ENCODE data around the gene MEP1B.
A peak's percentile ranks its signal among the peaks of the same experiment; 100 is the strongest.
"Not testable (repeated sequence)": the region's sequence is repeated elsewhere in the genome, so short reads cannot be mapped to it uniquely, and the experiment has no call there.

Gene MEP1B

DNA sequence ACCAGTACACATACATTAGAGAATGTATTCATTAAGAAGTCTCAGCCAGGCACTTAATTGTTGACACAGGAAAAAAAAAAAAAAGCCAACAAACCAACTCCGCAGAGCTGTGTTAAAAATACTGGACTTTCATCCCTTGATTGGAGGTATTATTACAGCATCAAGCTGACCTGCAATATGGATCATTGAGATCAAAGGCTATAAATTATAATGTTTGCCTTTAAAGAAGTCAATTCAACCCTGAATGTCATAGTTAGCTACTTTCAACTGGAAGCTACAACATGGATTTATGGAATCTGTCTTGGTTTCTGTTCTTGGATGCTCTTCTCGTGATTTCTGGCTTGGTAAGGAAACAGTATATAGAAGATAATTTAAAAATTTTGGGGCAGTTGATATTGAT is at the start of gene MEP1B:
Gene MEP1B, plus strand, starts transcription at position 250 of the 400 bp plus-strand sequence. Its CDS starts 32 bp downstream, at position 282.
- no peak for DNase-seq (ENCODE audit: low read depth, low spot score)

DNA sequence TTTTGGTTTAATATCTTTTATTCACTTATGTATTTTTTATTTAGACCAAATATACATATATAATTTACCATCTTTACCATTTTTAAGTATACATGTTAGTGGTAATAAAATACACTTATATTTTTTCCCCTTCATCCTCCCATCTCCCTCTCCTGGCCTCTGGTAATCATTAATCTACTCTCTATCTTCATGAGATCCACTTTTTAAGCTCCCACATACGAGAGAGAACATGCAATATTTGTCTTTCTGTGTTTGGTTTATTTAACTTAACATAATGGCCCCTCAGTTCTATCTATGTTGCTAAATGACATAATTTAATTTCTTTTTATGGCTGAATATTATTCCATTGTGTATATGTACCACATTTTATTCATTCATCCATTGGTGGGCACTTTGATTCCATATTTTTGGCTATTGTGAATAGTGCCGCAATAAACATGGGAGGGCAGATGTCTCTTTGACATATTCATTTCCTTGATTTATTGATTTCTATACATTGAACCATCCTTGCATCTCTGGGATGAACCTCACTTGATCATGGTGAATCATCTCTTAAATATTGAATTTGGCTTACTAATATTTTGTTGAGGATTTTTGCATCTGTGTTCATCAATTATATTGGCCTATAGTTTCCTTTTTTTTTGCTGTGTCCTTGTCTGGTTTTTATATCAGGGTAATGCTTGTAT is 41.5 kb upstream of the MEP1B start:
- no peak for DNase-seq (ENCODE audit: low read depth, low spot score)

DNA sequence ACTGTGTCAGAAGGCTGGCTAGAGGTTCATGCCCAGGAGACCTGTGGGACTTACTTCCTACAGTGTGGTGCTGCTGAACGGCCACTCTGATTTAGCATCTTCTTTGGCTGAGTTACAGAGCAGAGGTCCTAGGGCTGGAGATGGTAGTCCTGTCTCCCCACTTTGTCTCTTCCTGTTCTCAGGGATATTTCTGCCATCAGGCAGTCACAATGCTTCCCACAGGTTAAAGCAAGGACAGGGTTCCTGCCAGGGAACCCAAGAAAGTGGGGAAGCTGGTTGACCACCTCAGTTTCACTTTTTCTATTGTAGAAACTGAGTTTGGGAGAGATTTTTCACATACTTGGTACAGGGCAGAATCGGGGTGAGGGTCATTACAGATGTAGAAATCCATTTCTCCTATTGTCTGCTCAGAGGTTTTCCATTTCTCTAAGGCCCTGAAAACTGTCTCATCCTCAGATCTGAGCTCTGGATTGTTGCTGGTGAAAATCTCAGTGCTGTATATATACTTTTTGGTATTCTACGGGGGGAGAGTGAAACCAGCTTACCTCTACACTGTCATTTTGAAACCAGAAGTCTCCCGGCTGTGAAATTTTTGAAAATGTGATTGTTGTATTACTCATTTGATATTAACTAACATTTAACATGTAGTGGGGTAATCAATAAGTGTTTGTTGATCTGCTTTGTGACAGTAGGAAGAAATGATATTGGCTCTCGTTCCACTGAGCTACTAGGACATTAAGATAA is 37.0 kb upstream of the MEP1B start:
- no peak for DNase-seq (ENCODE audit: low read depth, low spot score)

DNA sequence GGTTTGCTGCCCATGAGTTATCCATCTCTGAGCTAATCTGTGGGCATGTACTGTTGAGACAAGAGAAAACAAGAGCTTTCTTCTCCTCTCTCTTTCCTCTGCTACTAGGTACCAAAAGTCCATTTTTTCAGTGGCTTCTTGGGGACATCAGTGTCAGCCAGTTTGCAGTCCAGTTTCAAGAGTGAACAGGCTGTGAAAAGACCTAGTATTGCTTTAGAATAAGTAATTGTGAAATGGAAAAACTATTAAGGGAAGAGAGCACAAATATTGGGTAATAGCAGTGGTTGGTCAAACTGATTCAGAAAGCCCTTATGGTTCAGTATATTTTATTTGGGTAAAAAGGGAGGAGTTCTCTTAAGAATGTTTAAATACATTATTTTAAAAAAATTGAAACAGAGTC is 33.0 kb upstream of the MEP1B start:
- DNase-seq (ENCODE audit: low read depth, low spot score) = no peak

DNA sequence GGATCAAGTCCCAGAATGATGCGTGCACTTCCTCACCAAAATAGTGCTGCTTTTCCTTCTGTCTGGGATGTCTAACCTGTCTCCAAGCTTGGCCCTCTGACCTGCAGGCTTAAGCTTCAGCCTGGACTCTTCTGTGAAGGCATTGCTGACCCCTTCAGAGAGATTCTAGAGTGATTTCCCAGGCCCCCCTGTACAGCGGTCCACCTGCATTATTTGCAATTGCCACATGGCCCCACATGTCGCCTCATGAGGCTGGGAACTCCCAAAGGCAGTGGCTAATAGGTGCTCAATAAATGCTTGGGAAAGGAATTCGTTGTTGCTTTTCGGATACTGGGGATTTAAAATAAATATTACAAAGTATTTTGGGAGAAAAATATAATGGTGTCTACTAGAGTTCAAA is 32.3 kb upstream of the MEP1B start:
- no peak for DNase-seq (ENCODE audit: low read depth, low spot score)

DNA sequence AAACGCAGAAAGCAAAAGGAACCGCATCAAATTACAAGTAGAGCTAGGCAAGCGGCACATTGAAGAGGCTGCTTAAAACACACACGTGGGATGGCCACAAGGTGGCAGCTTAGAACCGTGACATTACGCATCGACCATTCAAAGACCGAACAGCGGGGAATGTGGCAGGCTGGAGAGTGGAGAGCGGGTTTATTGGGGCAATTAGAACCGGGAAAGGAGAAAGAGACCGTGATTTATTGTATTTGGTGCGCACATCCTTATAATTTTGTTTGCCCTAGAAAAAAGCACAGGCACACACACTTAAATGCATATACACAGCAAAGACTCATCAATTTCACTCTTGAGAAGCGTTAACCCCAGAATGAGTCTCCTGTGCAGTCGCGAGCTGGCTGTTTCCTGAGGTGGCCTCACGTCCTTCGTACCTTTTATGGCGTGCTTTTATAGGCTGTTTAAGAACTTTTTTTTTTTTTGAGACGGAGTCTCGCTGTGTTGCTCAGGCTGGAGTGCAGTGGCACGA is 31.7 kb upstream of the MEP1B start:
- peak; percentile 94 for DNase-seq (ENCODE audit: low read depth, low spot score)

DNA sequence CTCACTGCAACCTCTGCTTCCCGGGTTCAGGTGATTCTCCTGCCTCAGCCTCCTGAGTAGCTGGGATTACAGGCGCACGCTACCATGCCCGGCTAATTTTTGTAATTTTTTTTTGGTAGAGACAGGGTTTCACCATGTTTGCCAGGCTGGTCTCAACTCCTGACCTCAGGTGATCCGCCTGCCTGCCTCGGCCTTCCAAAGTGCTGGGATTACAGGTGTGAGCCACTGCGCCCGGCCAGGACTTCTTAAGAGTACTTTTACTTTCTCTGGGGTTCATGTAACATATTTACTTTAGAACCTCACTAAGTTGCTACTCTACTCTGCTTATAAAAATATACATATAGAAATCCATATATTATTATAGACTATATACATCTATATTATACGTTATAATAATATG is 31.2 kb upstream of the MEP1B start:
- DNase-seq (ENCODE audit: low read depth, low spot score) = not testable (repeated sequence)

DNA sequence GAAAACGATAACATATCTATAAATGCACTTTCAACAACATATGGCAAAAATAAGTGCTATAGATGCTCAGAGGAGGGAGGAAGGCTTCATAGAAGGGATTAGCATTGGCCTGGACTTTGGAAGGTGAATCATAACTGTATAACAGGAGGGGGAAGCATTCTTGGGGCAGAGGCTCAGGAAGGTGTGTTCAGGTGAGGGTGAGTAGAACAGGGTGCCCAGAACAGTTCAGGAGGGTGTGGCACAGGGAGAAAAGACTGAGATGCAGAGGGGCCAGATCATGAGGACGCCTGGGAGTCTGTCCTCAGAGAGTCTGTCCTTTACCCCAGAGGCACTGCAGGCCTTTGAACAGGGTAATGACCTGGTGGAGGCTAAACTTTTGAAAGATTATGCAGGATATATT is 29.3 kb upstream of the MEP1B start:
- no peak for DNase-seq (ENCODE audit: low read depth, low spot score)

DNA sequence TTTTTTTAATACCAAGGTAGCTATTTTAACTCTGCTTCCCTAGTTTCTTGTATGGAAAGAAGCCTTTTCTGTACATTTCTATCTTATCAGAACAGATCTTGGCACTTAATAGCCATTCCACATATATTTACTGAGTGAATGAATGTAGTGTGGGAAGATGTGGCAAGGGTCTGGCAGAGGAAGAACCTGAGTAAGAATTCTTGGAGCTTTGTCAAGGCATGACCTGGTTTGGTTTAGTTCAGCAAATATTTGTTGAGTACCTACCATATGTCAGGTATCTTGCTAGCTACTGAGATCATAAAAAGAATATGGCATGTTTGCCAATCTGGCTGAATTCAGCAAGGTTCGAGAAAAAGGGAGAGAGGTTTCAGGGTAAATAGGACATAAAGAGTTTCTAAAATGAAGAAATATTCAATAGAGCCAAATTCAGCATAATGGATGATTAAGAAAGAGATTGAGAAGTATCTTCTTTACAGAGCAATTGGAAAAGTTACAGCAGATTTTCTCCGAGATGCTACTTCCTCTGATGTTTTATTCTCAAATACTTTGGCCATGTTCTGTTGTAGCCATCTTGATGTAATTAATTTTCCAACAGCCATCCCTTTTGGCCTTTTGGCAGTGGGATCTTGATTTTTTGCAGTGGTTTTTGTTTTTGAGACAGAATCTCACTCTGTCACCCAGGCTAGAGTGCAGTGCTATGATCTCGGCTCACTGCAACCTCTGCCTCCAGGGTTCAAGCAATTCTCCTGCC is 21.7 kb upstream of the MEP1B start:
- DNase-seq (ENCODE audit: low read depth, low spot score) = no peak

DNA sequence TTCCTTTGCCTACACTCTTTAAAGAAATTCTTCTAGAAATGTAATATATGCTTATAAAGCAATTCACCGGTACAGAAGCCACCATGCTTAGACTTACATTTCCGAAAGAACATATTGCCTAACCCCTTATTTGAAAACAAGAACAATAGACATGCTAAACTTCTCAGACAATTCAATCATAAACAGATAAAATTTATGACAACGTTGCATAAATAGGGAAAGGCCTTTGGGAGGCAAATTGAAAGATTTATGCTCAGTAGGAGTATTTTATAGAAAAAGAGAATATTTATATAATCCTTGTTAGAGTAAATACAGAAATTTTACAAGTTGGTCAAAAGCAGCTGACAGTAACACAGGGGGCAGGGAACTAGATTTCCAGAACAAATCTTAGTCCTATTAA is 16.2 kb upstream of the MEP1B start:
- no peak for DNase-seq (ENCODE audit: low read depth, low spot score)

DNA sequence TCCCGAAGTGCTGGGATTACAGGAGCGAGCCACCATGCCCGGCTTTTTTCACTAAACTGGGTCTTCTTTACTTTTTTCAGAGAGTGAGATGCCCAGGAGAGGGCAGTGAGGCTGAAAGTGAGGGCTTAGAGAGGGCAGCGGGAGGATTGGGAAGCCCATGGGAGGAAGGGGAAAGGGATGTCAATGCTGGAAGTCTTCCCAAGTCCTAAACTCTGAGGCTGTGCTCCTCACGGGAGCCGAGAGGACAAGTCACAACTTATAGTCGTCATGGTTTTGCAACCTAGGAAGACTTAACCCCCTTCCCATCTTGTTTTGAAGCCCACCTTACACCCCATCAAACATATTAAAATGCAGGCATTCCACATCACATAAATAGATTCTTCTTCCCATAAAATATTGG is 15.1 kb upstream of the MEP1B start:
- no peak for DNase-seq (ENCODE audit: low read depth, low spot score)

DNA sequence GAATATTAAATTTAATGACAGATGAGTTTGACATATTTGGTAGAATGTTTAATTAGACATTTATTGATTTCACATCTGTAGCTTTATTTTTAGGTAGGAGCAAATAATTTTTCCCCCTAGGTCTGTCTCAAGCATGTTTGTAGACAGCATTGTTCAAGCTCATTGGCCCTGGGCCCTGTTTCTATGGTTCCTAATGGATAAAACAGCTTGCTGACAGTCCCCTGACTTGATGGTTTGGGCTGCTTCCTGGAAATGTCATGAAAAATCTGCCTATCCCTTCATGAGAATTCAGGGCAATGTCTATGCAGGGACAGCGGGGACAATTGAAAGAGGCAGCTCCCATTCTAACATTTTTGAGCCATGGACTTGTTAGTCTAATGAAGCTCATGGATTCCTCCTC is 14.6 kb upstream of the MEP1B start:
- DNase-seq (ENCODE audit: low read depth, low spot score) = no peak

DNA sequence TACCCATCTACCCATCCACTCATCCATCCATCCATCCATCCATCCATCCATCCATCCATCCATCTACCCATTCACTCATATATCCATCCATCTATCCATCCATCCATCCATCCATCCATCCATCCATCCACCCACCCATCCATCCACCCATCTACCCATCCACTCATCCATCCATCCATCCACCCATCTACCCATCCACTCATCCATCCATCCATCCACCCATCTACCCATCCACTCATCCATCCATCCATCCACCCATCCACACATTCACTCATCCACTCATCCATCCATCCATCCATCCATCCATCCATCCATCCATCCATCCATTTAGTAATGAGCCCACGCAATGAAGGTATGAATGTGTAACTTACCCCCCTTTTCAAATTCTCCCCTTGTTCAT is 13.1 kb upstream of the MEP1B start:
- DNase-seq (ENCODE audit: low read depth, low spot score) = not testable (repeated sequence)

DNA sequence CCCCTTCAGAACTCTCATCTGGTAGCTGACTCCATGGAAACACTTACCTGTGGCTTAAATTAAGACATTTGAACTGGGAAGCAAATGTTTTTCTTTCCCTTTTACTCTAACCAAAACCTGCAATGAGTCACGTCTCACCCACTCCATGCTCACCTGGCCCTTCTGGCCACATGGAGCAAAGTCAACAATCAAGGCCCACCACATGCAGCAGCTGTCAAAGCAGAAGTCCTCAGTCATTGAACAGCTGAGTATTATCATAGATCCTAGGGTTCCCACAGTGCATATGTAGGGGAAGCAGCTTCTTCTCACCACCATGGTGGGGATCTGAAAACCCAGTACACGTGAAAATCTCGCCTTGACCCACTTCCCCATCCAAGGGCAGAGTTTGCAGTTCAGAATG is 12.3 kb upstream of the MEP1B start:
- DNase-seq (ENCODE audit: low read depth, low spot score) = no peak

DNA sequence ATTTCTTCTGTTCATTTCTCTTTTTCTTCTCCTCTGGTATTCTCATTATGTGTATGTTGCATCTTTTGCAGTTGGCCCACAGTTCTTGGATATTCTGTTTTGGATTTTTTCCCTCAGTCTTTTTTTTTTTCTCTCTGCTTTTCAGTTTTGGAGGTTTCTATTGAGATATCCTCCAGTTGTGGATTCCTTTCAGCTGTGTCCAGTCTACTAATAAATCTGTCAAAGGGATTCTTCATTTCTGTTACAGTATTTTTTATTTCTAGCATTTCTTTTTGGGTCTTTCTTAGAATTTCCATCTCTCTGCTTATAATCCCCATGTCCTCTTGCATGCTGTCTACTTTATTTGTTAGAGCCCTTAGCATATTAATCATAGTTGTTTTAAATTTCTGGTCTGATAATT is 6.3 kb upstream of the MEP1B start:
- no peak for DNase-seq (ENCODE audit: low read depth, low spot score)

DNA sequence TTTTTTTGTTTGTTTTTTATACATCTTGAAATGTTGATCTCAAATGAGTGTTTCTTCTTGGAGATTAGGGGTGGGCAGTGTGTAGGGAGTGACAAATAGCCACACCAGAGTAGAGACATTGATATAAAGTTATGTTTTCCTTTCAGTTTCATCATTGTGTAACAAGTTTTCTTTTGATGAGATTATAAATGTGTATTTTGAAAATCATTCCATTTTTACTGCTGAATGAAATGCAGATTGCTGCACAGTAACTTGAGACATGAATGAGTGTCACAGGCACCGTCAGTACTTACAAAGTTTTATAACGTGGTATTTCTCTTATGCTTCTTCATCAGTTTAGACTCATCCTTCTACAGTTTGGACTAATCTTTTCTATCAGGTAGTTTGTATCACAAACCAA is 370 bp downstream of the MEP1B start:
- DNase-seq (ENCODE audit: low read depth, low spot score) = no peak

DNA sequence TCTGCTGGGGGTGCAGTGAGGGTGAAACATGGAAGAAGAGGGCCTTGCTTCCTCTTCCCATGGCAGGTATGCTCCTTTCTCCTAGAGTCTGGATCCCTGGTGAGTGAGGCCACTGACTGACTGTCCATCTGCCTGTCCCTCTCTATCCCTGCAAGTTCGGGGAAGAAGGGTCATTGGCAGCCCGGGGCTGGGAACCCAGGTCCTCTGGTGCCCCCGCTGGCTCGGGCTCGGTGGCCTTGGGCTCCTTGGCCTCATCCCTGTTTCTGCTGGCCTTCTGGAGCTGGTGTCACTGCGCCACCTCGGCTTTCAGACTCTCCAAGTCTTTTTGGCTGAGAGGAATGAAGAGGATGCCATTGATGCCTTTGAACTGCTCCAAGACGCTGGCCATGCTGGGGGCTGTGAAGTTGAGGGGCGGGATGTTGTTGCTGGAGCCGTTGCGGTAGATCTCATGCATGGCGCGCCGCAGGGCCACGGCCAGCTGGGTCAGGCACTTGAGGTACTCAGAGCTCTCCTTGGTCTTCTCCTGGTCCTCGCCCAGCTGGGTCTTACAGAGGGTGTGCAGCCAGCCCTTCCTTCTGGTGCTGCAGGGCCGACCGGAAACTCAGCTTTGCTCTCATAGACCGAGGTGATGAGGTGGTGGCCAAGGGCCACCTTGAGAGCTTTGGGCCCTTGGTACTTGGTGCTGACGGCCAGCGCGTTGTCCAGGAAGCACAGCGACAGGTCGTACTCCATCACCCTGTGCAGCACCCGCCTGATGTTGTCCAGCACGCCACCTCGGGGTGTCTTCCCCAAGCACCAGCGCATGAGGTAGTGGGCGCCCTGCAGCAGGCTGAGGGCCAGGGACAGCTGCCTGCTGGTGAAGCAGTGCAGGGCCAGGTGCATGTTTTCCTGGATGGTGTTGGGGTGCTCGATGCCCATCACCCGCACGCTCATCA is 6.3 kb downstream of the MEP1B start:
- no peak for DNase-seq (ENCODE audit: low read depth, low spot score)

DNA sequence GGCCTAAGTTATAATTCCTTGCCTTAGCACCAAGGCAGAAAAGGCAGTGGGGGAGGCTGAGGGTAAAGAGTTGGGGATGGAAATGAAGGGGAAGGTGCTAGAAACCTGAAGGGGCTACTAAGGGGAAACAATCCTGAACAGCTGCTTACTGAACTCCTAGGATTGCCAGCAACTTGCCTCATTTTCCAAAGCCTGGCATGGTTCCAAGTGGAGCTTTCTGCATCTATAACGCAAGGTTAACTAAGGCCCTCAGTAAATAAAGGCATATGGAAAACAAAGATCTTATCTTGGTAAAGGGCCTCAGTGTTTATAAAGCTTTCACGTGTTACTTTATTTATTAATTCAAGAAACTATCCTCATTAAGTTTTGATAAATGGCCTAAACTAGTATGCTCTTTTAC is 10.9 kb downstream of the MEP1B start:
- DNase-seq (ENCODE audit: low read depth, low spot score) = no peak

DNA sequence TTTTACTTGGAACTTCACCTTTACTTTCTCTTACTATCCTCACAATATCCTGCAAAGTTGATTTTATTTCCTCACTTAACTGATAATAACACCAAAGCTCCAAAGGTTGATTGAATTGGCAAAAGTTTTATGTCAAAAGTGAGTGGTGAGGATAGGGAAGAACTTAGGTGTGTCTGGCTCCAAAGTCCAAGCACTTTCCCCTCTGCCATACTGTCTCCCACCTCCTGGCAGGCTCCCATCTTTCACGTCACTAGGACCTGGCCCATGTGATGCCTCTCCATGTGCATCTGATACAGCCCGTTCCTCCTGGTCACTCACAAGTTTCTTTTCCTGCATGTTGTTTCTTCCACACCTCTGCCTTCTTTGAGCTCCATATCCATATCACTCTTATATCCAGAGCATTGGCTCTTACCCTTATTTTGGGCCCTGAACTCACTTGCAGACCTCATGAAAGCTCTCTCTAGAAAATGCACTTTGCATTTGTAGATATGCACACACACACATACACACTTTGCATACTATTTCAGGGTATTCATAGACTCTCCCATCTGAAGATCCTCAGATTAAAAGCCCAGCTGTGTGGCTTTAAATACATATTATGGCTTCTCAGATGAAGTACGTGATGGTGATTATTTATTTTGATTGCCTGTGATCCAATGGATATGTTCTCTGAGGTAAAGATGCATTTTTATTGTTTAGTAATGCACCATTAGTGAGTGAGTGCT is 12.3 kb downstream of the MEP1B start:
- DNase-seq (ENCODE audit: low read depth, low spot score) = no peak

DNA sequence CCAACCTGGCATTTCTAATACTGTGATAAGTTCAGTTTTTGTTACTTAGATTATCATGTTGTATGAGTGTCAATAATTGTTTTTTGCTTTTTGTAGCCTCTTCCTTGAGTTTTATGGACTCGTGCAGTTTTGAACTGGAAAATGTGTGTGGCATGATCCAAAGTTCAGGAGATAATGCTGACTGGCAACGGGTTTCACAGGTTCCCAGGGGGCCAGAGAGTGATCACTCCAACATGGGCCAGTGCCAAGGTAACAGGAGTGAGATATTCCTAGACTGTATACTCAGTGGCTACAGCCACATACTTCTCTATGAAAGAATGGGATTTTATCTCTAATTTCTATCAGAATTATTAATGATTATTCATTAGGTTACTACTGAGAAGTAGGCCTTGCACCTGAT is 18.2 kb downstream of the MEP1B start:
- DNase-seq (ENCODE audit: low read depth, low spot score) = no peak

DNA sequence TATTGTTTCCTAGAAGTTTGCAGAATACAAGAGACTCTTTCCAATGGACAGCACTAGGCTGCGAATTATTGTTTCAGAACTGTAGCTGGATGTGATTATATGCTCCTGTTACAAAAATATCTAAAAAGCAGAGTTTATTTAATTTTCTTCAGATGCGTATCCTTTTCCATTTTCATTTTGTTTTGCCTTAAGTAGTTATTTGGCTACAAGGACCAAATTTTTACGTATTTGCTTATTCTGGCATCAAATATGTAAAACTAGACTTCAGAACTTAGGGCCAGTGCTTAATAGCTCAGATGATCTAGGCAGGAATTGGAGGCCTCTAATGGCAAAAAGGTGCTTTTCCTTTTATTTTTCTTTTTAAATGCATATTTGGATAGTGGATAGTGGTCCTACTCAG is 18.7 kb downstream of the MEP1B start:
- DNase-seq (ENCODE audit: low read depth, low spot score) = no peak

Measured in ELF-1 (cell line).